AG09319 (cell line): ENCODE data around the gene PANK2.

Experiments used
- DNase-seq: peaks from one replicate; pipeline ENCODE4 v3.0.0-alpha.2; 2010; ENCODE audit warnings: low read depth; ENCODE audit errors: extremely low read depth
- TF ChIP-seq, protein P1 (sequence below): IDR thresholded peaks from 2 replicates; pipeline ENCODE4 v1.5.1; 2011; ENCODE audit warnings: low read depth, mild to moderate bottlenecking, inconsistent platforms, low read length, moderate library complexity

The PANK2 gene

DNA sequence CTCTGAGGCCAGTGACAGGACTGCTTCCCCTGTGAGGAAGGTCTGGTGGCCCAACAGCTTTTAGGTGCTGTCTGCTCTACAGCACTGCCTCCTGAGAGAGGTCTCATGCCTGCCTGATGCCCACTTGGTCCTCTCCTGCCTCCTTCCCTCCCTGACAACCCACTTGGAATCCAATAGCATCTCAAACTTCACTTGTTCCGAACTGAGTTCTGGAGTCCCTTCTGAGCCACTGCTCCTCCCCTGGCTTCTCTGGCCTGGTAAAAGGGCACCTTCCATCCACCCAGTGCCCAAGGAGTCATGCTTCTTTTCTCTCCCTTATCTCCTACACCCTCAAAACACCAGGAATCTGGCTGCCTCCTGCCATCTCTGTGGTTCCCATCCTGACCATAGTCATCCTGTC, 40.6 kb upstream of the PANK2 start:
- TF ChIP-seq, protein P1, sequence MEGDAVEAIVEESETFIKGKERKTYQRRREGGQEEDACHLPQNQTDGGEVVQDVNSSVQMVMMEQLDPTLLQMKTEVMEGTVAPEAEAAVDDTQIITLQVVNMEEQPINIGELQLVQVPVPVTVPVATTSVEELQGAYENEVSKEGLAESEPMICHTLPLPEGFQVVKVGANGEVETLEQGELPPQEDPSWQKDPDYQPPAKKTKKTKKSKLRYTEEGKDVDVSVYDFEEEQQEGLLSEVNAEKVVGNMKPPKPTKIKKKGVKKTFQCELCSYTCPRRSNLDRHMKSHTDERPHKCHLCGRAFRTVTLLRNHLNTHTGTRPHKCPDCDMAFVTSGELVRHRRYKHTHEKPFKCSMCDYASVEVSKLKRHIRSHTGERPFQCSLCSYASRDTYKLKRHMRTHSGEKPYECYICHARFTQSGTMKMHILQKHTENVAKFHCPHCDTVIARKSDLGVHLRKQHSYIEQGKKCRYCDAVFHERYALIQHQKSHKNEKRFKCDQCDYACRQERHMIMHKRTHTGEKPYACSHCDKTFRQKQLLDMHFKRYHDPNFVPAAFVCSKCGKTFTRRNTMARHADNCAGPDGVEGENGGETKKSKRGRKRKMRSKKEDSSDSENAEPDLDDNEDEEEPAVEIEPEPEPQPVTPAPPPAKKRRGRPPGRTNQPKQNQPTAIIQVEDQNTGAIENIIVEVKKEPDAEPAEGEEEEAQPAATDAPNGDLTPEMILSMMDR, result no peak
- no peak for DNase-seq

DNA sequence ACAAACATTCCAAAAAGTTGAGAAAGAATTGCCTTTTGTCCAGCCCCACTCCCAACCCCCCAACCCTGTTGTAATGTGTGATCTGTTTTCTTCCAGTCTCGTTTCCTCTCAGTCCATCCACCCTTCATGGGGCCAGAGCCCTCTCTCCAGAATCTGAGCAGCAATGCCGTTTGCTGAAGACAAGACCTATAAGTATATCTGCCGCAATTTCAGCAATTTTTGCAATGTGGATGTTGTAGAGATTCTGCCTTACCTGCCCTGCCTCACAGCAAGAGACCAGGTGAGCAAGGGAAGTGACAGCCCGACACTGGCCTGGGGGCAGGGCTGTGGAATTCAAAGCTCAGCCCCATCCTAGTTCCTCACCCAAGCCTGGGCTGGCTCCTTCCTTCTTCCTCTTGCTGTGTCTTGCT, 34.7 kb upstream of the PANK2 start:
- TF ChIP-seq, protein P1, result no peak
- DNase-seq, result no peak

DNA sequence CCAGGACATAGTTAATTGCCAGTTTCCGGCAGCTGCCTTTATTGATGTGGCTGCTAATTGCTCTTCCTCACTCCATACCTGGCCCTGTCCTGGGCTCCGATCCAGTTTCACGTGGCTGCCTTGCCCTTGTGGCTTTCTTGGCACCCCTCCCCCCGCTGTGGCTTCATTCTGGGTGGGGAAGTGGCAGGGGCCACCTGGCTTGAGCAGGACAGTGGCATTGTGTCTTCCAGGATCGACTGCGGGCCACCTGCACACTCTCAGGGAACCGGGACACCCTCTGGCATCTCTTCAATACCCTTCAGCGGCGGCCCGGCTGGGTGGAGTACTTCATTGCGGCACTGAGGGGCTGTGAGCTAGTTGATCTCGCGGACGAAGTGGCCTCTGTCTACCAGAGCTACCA, 31.8 kb upstream of the PANK2 start:
- DNase-seq, result no peak
- TF ChIP-seq, protein P1, result no peak

DNA sequence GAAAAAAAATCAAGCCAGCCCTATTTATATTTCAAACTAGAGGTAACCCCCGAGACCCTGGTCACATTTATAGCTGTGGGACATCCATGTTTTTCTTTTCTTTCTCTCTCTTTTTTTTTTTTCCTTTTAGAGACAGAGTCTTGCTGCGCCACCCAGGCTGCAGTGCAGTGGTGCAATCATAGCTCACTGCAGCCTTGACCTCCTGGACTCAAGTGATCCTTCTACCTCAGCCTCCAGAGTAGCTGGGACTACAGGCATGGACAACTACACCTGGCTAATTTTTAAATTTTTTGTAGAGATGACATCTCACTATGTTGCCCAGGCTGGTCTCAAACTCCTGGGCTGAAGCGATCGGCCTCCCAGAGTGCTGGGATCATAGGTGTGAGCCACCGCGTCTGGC, 30.5 kb upstream of the PANK2 start:
- DNase-seq, result no peak
- TF ChIP-seq, protein P1, result no peak

DNA sequence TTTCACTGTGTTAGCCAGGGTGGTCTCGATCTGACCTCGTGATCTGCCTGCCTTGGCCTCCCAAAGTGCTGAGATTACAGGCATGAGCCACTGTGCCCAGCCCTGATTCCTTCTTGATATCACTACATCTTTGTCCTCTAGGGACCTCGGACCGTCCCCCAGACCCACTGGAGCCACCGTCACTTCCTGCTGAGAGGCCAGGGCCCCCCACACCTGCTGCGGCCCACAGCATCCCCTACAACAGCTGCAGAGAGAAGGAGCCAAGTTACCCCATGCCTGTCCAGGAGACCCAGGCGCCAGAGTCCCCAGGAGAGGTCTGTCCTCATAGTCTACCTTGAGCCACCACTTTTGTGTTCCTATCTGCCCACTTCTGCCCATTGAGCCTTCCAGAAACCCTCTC, 28.0 kb upstream of the PANK2 start:
- TF ChIP-seq, protein P1, result no peak
- DNase-seq, result no peak

DNA sequence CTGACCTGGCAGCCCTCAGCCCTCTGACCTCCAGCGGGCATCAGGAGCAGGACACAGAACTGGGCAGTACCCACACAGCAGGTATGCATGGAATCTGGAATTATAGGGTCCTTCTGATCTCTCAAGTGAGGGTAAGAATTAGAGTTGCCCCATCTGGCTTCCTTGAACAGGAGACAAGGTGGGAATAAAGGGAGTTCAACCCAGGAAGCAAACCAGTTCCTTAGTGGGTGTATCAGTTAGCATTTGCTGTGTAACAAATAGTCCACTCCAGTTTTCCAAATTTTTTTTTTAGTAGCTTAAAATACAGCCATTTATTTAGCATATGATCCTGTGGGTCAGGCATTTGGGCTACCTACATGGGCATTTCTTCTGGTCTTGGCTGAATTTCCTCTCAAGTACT, 26.9 kb upstream of the PANK2 start:
- no peak for DNase-seq

DNA sequence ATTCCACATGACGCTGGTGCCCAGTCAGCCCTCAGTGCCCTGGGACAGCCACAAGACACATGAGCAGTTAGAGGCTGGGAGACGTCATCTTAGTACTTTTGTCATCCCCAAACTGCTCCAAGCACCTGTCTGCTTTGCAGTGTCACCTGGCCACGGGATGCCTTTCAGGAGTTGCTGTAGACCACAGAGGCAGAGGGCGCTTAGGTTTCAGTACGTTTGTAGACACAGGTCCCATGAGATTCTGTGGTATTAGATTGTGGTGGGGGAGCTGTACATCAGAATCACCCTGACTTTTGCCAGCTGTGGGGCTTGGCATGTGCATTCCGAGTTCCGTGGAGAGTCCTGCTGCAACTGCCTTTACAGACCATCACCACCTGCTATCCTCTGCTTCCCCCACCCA, 25.9 kb upstream of the PANK2 start:
- TF ChIP-seq, protein P1, result no peak
- no peak for DNase-seq

More for the DNA sequence above, 26.9 kb upstream of the PANK2 start:
- TF ChIP-seq, protein P1, result no peak

DNA sequence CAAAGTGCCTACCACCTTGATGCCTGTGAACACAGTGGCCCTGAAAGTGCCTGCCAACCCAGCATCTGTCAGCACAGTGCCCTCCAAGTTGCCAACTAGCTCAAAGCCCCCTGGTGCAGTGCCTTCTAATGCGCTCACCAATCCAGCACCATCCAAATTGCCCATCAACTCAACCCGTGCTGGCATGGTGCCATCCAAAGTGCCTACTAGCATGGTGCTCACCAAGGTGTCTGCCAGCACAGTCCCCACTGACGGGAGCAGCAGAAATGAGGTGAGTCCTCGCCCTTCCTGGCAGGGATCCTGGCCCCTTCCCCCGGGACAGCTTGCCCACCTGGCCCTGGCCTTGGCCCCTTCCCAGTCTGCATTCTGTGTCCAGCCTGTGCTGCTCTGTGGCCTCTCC, 24.7 kb upstream of the PANK2 start:
- TF ChIP-seq, protein P1, result no peak
- no peak for DNase-seq
